ENCODE results near the gene HOXC6.

Gene HOXC6

DNA sequence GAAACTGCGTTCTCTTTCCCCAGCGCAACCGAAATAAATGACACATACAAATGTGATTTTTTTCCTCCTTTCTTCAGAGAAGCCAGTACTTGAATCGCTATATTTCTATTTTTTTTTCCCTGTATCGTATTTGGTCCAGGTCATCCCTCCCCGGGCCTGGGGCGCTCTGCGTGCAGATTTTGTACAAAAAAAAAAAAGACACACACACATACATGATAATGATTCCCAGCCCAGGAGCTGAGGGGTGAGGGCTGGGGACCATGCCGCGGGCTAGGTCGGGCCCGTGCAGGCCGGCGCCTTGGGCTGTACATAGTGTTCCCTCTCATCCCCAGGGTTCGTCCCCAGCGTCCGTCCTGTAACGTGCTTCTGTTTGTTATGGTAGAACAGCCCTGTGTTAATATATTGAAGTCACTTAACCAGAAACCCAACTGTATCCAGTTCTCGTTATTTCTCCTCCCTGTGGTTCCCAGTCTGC lies 25.3 kb upstream of the HOXC6 start:
- DNase-seq, result no peak

DNA sequence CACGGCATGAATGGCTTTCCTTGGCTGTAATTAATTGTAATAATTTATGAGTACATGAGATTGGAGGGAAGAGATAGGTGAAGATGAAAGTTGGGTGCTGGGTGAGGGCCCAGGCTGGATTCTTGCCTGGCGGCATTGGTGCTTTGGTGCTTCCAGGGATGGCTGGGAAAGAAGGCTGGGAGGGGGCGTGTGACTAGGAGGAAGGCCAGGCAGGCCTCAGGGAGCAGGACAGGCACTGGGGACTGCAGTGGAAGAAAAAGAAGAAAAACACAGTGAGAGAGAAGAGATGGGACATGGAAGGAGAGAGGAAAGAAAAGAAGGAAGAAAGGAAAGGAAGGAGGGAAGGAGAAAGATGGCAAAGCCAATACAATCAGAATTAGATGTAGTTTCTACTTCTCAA lies 24.6 kb upstream of the HOXC6 start:
- DNase-seq, result no peak

GRCh38 chr12:54004063-54004840 lies 24.0 kb upstream of the HOXC6 start:
- no peak for DNase-seq

DNA sequence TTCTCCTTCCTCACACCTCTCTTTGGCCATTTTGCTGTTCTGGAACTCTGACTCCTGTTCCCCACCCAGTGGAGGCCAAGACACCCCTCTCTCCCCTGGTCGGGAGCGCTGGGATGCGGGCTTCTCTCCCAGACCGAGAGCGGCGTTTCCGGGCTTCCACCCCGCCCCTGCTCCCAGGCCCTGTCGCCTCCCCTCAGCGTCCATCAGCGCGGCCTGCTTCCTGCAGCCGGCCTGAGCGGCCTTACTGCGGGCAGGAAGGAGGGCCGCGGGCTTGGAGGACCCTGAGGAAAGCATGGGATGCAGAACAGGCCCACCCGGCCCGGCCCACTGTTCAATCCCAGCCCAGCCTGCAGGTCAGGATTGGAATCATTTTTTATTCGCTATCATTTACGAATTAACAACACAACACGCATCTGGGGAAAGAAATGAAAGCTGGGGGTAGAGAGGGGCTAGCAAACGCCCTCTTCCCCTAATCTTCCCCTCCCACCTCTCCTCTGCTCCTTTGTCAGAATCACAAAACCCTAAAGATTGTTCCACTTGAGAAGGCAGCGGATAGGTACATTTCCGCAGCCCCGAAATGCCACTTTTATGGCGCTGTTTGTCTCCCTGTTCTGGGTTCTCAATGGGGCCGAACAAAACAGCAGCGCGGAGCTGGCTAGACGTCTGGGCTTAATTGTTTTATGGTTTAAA lies 23.3 kb upstream of the HOXC6 start:
- no peak for DNase-seq

- no peak for DNase-seq
These were observed 22.7 kb upstream of the HOXC6 start for GRCh38 chr12:54005531-54005852.

- DNase-seq, result peak; percentile 30
These were observed 22.2 kb upstream of the HOXC6 start for GRCh38 chr12:54005853-54006558.

DNA sequence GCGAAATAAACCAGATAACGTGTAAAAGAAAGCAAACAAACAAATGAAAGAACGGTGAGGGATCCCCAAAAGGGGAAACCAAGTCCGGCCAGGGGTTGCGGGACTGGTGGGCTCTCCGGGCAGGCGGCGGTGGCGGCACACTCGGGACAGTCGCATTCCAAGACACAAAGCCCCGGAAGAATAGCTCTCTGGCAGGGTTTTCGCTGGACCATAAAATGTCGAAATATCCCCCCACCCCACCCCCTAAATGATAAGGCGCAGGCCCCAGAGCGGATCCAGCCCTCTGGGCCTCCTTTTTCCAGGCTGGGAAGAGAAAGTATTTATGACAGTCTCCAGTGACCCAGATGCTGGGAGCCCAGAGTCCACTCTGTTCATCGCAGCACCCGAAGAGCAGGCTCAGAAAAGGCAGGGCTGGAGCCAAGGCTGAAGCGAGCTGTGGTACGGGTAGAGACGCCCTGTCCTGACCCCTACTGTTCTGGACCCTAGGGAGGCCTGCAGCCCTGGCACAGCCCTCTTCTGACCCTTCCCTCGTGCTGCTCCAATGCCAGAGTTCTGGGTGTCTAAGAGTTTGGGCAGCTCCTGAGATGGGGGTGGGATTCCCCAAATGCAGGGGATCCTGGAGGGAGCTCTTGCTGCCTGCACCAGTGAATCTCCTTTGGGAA lies 21.6 kb upstream of the HOXC6 start:
- DNase-seq, result no peak

GRCh38 chr12:54007538-54008259 lies 20.5 kb upstream of the HOXC6 start:
- DNase-seq, result no peak

DNA sequence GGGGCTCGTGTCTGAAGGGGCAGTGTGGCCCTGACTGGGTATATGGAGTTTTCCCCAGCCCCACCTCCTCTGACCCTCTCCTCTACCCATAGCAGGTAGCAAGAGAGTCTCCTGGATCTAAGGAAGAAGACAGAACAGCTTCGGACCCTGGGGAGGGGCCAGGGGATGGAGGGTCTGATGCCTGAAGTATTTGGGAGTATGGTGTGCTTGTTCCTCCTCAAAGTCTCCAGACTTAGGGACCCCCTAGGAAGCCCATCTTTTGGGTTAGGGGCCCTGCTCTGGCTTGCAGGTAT lies 20.0 kb upstream of the HOXC6 start:
- DNase-seq, result no peak

GRCh38 chr12:54009171-54010052 lies 18.8 kb upstream of the HOXC6 start:
- no peak for DNase-seq

GRCh38 chr12:54010053-54010971 lies 17.9 kb upstream of the HOXC6 start:
- no peak for DNase-seq

DNA sequence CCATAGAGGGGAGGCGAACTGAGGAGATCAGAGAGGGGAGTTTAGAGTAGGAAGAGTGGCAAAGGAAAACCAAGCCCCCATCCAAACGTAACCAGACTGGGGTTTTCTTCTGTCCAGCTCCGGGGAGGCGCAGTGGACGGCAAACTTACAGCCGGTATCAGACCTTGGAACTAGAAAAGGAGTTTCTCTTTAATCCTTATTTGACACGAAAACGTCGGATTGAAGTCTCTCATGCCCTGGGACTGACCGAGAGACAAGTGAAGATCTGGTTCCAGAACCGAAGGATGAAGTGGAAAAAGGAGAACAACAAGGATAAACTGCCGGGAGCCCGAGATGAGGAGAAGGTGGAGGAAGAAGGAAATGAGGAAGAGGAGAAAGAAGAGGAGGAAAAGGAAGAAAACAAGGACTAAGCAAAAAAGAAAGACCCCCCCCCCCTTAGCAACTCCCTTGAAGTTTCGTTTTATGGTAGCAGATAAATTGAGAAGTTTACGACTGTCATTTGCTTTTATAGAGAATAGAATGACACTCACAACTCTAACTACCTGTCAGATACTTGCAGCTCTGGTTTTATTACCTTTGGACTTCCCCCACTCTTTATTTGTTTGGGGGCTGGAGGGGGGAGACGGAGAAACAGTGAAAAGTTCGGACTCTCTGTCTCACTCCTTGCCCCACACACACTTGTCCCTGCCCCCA lies 17.1 kb upstream of the HOXC6 start:
- no peak for DNase-seq

DNA sequence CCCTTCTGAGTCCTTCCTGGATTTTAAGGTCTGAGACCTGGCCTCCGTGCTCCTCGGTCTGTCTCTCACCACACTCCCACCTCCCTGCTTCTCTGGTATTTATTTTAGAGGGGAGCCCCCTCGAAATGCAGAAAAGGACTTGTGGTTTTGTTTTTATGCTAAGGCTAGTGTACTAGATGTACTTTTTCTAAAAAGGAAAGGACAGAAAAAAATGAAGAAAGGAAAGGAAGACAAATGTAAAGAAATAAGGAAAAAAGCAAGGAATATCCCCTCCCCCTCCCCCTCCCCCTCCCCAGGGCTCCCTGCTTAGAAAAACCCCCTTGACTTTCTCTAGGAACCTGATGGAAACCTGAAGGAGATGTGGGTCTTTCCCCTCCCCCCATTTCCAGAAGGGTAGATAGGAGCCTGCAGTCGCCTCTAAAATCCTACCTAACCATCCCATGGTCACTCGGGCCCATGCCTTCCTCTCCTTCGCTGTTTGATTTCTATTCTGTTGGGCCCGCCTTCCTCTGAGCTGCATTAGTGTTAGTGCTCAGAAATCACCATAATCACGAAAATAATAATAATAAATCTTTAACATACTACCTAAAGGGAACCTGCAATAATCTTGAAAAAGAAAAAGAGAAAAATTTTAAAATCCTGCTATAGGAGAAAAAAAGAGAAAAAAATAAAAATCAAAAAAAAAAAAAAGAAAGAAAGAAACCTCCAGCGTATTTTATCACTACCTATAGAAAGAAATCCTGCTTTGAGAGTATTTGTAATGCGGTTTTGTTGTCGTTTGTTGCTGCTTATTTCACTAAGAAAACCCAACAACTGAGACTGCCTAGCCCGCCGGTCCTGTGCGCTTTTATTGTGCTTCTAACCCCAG lies 16.3 kb upstream of the HOXC6 start:
- no peak for DNase-seq

DNA sequence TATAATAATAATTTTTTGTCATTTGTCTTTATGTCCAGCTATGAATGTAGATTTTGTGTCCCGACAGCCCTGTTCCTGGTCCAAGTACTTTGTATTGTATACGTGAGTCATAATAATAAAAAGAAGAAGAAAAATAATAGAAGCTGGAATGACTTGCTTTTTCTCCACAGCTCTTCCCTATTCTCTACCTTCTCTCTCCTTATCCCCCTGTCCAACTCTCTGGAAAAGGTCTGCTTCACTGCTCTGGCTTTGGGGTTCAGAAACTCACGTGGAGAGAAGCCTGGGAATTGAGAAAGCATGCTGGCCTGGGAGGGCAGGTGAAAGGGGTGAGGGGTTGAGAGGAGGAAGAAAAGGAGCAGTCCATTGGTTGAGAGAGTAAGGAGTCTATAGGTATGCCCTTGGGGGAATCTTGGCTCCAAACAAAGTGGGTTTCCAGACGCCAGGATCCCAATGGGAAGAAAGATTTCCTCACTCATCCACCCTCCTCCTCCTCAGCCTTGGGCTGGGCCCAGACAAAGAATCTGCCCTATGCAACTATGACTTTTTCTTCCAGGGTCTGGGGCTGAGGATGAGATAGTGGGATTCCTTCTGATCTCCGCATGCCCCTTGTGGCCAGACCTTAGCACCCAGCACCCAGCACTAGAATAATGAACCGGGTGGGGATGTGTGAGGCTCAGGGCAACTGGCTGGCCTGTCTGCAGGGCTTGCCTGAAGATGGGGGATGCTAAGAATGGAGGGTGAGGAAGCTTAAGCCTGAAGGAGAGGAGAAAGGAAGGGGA lies 15.4 kb upstream of the HOXC6 start:
- DNase-seq, result no peak

DNA sequence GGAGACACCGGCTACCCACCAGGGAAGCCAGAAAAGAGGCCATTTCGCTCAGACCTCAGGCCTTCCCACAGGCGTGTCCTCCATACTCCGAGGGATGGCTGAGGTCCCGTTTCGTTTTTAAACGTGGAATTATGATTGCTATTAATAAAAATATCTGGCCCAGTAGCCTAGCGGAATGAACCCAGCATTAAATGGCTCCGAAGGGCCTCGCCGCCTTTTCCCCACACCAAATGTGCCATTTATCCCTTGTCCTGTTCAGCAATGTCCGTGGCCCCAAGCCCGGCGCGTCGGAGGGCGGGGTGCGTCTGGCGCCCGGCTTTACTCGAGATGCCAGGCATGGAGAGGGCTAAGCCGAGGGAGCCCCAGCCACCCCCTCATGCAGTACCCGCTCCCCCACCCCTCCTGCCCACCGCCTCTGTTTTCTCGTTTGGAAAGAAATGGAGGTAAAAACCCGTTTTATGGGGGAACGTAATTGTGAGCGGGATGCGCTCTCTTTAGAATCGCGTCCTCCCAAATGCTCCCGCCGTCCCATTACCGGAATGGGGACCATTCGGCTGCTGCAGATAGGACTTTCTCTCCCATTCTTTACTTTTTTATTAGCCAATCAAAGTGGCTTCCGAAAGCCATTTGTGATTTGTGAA lies 13.7 kb upstream of the HOXC6 start:
- no peak for DNase-seq

DNA sequence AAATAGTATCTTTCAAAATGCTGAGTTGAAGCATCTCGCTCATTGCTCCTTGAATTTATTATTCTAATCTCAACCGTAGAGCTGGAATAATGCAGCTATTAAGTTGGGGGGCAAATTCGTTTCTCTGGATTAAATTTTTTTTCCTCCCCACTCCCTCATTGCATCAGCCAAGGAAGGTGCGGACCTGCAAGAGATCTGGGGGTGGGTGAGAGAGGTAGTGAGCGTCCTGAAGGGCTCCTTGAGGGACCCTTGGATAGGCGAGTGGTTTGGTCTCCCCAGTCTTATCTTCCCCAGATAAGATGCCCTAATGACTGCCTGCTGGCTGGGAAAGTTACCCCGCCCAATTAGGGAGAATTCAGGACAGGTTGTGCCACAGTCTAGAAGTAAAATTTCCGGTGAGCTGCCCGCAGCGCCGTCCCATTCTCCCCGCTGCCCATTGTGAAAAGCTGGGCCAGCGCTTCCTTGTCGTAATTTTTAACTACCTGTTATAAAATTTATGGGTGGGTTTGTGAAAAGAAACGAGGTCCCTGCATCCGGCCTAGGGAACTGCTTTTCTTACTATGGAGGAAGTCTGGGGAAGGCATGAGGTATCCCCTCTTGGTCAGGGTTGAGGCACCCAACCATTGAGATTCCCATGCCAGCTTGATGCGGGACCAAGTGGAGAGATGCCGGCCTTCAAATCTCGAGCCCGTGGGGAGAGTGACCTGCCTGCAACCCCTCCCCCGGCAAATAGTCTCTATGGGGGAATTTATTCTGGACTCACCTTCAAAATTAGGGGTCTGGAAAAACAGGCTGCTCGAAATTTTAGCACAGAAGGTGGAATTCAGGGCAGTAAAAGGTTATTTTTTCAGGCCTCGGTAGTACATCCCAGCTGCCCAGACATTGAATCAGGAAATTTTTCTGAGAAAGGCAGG lies 13.0 kb upstream of the HOXC6 start:
- no peak for DNase-seq

DNA sequence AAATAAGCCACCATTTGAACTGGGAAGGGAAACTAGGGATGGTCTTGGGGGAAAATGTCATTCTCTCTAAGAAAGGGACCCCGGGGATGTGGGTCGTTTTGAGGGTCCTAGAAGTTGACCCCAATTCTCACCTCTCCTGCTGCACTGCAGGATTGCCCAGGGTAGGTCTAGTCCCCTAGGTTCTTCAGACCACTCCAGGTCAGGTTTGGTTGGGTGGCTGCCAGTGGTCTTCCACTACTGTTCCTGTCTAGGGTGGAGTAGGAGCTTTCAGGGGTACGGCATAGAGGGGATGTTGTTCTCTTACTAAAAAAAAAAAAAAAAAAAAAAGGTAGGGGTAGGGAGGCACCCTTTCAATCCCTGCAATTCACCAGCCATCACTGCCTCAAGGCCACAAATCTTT lies 12.2 kb upstream of the HOXC6 start:
- no peak for DNase-seq
